UCSD-AML1 (cell line): ENCODE data around the gene PDE8B.

Experiments
- DNase-seq: peaks from one replicate; lab custom pipeline; 2025; ENCODE audit not compliant: unreplicated experiment; lab: John Stamatoyannopoulos, UW

Gene PDE8B

DNA sequence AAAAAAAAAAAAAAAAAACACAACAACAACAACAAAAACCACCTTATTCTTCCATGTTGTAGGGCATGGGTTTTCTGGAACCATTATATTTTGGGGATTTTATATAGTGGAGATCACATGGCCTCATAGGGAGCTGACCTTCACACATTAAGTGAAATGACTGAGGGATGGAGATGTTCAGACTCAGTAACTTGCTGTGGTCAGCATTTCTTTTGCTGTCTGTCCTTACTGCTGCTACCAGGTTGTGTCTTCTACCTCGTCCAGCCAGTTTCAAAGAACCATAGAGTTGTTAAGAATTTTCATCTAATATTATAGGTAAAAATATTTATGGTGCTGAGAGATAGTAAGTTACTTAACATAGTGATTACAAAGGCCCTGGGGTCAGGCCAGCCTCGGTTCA is 107.6 kb downstream of the PDE8B start:
- no peak for DNase-seq

DNA sequence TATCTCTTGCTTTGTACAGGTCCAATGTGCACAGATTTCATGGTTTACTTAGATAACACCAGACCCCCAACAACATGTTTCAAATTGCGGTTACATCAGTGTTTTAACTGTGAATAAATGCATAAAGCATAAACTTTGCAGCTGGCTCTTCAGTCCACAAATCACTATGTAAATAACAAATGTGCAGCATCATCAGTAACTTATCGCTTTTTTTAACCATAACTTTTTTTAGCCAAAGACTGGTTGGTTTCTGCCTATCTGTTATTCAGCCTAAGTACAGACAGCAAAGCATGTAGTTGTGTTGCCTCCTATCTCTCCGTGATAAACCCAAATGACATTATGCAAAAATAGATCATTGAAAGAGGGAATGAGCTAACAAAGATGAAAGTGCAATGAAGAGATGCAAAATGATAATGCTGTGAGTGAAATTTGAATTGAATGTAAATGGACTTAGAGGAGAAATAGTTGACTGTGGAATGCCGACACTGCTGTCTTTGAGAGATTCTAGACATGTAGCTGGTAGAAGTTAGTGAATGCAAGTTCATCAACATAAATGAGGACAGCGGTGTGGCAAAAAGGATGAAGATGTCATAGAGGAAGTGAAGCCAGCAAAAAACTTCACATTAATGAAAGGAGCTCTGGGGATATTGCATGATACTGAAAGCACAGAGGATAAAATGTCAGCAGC is 108.8 kb downstream of the PDE8B start:
- no peak for DNase-seq

DNA sequence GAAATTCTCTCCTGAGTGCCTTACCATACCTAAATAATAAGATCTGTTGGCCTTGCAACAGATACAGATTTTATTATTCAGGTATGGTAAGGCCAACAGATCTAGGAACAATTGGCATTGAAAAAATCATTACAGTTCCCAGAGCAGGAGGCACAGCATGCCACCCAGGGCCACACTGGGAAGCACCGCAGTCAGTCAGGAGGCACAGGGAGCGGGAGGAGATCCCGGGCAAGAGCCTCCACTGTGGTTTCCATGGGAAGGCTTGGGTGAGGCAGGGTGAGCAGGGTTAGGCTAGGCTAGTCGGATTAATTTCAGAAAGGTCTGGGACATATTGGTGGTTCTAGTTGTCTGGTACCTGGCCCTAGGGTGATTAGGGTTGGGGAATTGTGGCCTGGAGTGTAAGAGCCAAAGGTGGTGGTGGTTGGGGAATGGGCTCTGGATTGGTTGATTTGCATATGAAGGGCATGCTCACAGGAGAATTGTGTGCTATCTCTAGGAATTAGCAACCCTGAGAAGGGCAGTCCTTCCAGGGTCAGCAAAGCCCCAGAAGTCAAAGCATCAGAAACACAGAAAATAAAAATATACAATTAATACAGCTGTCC is 111.4 kb downstream of the PDE8B start:
- DNase-seq = no peak

DNA sequence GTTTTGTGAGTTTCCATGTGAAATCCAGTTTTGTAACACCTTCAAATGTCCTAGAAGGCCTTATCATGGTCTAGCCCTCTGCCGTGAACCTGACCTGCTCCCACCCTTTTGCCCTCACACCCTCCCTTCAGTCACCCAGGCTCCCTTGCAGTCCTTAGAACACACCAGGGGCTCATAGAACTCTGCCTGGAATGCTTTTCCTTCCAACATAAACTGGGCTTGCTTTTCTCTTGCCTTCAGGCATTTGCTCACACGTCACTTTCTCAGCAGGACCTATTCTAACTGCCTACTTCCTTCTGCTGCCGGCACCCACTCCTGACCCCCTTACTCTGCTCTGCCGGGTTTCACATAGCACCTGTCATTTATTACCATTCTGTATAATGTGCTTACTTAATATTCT is 111.9 kb downstream of the PDE8B start:
- DNase-seq = no peak

DNA sequence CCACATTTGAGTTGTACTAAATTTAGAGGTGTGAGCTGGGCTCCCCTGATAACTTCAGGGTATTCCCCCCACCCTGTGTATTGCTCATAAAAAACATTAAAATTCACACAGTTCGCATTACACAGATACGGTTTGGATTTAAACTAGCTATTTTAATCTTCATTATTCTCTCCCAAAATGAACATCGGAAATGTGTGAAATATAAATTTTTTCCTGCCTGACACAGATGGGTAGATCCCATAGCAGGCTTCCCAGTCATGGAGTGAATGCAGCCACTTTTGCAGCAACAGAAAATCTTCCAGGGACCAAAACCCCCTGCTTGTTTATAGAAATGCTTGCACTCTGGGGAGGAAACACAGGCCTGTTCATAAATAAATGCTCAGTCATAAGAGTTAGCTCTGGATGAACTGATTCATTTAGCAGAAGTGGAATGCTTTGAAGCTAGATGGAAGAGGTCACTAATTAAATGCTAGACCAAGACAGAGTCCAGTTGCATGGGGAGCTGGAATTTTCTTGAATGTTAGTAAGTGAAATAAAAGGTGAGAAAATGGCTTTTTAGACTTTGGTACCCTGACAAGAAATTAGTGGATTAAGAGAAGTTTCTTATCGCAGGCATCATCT is 115.6 kb downstream of the PDE8B start:
- DNase-seq = no peak

DNA sequence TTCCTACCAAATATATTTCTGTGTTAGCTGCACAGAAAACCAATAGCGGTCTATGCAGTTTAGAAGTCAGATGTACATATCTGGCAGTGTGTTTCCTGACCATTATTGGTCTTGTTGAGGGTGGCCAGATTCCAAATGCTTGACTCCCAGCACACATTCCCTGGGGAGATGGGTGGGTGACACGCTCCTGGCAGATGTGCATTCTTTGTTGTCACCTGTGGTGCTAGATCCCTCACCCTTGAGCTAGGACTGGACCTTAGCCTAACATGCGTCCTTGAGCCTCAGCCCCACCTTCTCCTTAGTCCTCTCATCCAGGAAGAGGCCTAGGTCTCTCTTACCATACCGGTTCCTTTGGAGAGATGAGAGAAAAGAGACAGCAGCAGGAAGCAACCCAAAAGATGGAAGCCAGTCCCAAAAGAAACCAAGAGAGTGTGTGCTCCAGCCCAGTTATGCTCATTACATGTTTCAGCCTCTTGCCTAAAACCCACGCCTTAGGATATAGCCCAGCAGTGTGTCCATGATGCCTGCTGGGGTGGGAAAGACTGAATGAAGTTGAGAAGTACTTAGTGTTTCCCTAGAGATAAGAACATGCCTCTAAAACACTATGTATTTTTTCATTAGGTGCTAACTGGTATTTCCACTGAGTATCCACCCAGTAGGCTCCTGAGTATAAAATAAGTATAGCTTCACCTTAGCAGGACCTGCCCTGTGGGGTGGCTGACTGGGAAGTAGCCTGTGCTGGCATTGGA is 116.7 kb downstream of the PDE8B start:
- DNase-seq = no peak

DNA sequence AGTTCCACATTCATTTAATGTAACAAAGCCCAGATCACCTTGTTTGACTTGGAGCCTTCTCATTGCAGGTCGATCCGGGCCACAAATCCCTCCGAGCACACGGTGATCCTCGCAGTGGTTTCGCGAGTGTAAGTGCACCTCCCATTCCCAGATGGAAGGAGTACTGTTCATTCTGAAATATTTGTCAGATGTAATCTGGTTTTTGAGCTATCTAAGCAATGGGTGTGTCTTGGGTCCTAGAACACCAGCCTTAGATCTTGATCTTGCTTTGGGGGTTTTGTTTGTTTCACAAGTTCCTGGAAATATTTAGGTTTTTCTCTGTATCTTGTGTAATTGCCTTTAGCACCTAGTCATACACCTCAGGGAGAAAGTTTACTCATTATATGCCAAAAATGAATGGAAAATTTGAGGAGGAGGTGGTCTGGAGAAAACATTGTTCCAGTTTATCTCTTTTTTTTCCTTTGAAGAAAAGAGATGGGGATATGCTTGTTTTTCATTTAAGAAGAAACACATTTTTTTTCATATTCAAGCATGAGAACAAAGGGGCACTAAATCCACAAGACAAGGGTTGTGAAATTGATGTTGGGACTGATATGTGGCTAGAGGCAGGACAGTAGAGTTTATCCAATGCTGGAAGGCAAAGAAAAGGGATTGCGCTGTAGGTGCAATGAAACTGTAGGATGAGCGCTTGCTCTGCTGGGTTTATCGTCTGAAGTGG is 118.6 kb downstream of the PDE8B start:
- no peak for DNase-seq

DNA sequence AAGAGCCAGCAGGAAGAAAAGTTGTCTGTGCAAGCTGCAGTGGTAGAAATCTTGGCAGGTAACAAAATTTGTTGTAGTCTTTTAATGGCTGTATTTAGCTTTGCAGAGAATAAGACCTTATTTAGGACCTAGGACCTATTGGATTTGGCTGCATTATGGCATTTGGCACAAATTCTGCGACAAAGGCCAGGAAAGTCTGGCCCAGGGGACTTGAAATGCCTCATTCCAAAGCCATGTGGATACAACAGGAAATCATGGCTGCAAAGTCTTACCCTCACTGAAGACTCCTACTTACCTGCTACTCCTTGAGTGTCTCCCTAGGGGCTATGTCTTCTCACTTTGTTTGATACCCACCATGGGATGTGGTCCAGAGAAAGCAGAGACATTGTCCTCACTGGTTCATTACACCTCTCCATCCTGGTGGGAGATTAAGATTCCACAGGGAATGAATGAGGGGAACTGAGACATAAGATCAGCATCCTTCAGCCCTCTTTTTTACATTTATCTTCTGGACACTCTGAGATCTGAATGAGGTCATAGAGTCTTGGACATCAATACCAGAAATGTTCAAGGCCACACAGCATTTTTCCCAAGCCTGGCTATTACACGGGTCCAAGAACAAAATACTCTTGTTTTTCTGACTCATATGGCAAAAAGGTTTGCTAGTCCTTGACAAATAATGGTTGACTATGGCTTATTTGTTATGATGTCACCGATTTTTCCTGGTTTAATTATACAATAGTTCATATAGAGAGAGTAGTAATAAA is 119.4 kb downstream of the PDE8B start:
- no peak for DNase-seq

DNA sequence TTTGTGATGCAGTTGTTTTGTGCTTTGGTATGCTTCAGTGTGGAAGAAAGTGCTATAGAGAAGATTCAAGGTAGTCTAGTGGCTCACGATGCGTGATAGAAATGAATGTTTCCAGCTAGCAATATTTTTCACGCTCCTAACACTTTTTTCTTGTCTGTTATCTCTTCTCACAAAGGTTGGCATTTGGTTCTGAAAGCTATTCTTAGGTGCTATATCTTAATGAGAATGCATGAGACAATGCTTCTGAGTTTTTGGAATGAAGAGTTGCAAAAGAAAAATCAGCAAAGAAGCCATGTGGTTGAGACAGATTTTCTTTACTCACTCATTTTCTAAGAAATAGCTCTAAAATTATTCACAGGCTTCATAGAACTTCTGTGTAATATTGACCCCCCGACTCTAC is 122.6 kb downstream of the PDE8B start:
- DNase-seq = no peak

DNA sequence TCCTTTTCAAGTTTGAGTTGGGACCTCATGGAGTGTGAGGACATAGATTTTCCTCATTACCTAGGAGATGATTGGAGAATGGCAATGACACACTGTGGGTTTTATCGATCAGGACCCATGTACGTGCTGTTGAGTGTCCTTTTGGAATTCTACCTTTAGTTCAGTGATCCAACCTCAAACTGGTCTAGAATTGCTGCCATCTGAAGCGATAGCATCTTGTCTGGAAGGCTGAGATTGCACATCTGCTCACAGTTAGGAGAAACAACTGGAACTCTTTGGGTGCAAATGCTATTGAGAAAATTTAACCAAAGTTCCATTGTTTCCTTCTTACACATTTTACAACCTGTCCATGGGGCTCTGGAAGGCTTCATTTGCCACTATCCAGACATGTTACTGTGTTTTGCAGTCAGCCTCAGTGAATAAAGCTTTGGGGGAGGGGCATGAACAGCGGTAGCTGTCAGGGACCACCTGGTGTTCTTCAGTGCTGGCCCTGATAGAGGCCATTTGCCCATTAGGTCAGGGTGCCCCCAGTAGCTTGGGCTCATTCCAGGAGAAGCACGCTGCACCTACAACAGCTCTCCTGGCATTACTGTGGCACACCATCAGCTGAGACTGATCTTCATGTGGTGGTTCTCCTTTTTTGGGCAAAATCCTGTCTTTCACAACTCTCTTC is 123.1 kb downstream of the PDE8B start:
- no peak for DNase-seq

DNA sequence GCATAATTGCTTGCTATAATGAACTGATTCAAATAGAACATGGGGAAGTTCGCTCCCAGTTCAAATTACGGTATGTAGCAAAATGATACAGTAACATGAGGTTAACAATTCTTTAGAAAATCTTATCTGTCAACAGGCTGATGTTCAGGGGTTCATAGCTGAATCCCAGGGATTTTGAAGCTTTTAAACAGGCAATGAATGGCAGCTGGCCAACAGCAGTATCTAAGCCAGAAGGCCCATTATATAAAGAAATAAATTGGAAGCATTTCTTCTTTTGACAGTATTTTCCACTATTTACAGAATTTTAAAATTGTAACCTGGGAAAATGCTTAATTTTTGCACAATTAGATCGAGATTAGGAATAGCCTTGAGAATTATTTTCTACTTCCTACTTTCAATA is 126.8 kb downstream of the PDE8B start:
- no peak for DNase-seq

DNA sequence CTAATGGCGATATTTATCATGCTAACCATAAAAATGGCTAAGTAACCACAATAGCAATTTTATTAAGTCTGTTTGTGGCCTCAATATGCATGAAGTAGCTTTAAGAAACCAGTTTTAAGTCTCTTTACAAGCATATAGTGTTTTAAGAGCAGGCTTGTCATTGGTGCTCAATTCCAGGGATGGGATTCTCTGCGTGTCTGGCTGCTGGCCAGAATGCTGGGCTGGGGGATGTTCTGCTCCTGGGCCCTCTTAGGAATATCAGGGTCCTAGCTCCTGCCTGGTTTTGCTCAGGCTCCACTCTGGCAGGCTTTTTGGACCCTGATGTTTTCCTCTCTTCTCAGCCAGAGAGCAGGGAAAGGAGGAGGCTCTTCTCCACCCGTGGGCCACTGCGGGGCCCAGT is 127.2 kb downstream of the PDE8B start:
- DNase-seq = no peak

DNA sequence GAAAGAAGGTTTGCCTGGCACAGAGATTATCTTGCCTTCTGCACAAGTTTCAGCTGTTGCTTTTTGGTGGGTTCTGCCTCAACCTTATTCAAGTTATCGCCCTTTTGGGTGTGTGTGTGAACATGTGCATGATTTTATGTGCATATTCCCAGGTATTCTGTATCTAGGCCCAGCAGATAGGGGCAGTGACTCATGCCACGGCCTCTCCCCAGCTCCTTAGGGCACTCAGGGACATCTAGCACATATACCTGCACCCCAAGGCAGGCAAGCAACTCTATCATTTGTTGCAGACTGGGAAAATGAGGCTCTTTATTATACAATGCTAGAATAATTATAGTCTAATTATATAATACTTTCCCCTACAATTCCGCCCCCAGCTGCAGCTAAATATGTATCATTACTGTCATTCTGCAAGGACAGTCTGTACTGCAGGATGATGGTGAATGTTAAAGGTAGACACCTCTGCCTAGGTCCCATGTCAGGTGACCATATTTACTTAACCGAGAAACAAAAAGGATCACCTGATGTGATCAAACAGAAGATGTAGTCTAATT is 128.9 kb downstream of the PDE8B start:
- no peak for DNase-seq

DNA sequence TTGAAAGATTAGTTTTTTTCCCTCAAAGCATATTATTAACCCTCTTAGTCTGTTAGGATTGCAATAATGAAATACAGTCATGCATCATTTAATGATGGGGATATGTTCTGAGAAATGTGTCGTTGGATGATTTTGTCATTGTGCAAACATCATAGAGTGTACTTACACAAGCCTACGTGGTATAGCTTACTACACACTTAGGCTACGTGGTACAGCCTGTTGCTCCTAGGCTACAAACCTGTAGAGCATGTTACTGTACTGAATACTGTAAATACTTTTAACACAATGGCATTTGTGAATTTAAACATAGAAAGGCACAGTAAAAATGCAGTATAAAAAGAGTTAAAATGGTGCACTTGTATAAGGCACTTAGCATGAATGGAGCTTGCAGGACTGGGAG is 132.7 kb downstream of the PDE8B start:
- no peak for DNase-seq

DNA sequence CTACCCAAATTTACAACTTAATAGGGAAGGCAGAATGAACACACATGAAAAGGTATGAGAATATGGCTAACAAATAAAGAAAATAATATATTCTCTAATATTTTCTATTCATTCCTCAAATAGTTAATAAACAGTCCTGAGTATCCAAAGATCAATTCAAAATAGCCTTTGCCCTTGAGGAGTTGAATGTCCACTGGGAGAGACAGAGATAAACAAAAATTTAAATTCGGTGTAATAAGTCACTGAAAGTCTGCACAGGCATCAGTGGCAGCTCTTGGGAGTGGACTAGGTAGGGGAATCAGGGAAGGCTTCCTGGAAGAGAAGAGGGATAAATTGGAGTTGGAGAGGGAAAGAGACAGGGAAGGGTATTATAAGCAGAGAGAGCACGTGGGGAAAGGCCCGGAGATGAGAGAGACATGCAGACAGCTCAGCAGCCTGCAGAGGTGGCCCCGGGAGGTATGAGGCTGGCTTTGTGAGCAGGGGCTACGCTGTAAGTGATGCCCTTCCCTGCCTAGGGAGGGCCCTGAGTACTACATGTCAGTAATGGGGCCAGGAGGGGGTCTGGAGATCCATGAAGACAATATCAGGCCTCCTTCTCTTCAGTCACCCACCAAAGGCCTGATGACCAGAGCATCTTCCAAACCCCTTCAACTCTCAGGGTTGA is 137.1 kb downstream of the PDE8B start:
- DNase-seq = no peak

DNA sequence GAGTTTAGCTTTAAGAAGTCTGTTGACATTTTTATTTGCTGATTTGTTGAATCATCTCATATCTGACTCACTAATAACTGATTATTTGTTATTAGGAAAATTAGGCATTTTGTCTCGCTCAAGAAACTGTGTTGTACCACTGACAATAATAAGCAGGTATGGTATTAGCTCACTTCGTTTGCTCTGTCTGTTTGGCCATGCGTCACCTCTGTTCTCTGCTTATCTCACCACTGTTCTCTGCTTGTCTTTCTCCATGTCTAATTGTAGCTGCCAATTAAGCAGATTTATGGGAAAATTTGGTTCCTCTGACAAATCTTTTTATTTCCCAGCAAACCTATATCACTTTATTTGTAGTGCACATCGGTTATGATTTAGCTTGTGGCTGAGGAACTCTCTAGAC is 142.8 kb downstream of the PDE8B start:
- DNase-seq = no peak

DNA sequence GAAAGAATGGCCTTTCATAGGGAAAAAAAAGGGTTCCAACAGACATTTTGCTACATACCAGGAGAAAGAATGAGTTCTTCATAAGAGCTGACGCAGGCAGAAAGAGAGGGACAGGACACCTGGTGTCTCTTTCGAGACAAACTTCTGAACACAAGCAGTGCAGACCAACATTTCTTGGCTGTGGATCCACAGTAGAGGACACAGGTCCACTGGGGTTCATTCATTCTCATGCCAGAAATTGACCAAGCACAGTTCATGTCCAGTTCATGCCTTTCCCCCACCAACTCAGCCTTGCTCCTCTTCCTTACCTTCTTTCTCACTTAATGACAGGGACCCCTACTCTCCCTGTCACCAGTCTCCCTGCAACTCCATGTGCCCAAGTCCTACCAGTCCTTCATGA is 144.0 kb downstream of the PDE8B start:
- DNase-seq = no peak

DNA sequence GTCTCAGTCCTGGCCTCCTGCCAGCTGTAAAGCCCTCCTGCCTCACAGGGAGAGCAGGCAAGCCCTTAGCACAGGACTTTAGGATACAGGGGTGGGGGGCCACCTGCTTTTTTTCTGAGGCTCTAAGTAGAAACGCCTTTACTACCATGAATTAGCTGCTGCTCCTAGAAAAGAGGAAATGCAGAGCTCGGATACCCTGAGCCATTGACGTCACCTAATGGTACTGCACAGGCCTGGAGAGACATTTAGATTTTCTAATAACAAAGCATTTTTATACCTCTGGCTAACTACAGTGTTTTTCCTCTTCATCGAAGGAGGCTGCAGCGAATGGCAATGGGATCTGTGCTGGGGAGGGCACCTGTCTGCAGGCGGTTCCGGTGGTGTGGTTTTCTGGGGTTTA is 144.6 kb downstream of the PDE8B start:
- no peak for DNase-seq

DNA sequence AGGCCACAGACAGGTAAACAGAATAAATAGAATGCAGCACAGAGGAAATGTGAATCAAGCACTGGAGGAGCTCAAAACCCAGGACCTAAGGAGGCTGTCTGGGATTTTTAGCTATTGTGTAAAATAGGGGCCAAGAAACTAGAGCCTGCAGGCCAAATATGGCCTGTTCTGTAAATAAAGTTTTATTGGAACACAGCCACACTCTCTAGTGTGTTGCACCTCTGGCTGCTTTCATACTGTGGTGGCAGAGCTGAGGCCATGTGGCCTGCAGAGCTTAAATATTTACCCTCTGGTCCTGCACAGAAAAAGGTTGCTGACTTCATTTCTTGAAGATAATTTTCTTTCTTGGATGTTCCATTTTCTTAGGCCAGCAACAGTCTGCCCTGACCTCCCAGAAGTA is 145.3 kb downstream of the PDE8B start:
- no peak for DNase-seq
